Loucy (cell line): ENCODE results near the gene FTCD.

ENCODE experiments used
- EZH2phosphoT487 ChIP-seq: fragments of 200-600 bp; IDR thresholded peaks from 2 replicates; pipeline ENCODE4 v1.6.1; 2018; ENCODE audit warnings: antibody characterized with exemption, mild to moderate bottlenecking, moderate library complexity, borderline replicate concordance
- TF ChIP-seq, protein P1 (sequence below): fragments of 200-600 bp; sonication (generic); conservative IDR thresholded peaks from 2 replicates; pipeline ENCODE4 v1.5.1; 2014; ENCODE audit warnings: mild to moderate bottlenecking, antibody characterized with exemption, low read length

- TF ChIP-seq, protein P1, sequence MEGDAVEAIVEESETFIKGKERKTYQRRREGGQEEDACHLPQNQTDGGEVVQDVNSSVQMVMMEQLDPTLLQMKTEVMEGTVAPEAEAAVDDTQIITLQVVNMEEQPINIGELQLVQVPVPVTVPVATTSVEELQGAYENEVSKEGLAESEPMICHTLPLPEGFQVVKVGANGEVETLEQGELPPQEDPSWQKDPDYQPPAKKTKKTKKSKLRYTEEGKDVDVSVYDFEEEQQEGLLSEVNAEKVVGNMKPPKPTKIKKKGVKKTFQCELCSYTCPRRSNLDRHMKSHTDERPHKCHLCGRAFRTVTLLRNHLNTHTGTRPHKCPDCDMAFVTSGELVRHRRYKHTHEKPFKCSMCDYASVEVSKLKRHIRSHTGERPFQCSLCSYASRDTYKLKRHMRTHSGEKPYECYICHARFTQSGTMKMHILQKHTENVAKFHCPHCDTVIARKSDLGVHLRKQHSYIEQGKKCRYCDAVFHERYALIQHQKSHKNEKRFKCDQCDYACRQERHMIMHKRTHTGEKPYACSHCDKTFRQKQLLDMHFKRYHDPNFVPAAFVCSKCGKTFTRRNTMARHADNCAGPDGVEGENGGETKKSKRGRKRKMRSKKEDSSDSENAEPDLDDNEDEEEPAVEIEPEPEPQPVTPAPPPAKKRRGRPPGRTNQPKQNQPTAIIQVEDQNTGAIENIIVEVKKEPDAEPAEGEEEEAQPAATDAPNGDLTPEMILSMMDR: no peak
- TF ChIP-seq EZH2phosphoT487: no peak
These were observed 28.8 kb downstream of the FTCD start for GRCh38 chr21:46126309-46127238.
